MM.1S (cell line): Measurements from ENCODE around the gene DUSP3.

Experiments used
- DNase-seq: peaks from one replicate; pipeline ENCODE4 v3.0.0-alpha.2; 2015
- H2AFZ ChIP-seq: fragments of 300-600 bp; sonication (generic); 2 replicates; pipeline ENCODE4 v1.6.0; 2016; ENCODE audit warnings: antibody characterized with exemption, low read length
- H3F3A ChIP-seq: fragments of 300-600 bp; sonication (generic); 2 replicates; pipeline ENCODE4 v1.6.1; 2016; ENCODE audit warnings: mild to moderate bottlenecking, antibody characterized with exemption, low read length, moderate library complexity, mixed read lengths; ENCODE audit not compliant: insufficient read depth
- H3K27ac ChIP-seq: fragments of 300-600 bp; sonication (generic); 2 replicates; pipeline ENCODE4 v1.5.1; 2016; ENCODE audit warnings: mild to moderate bottlenecking, low read length
- H3K27me3 ChIP-seq: fragments of 300-600 bp; sonication (generic); replicated peaks from 2 replicates; pipeline ENCODE4 v1.6.0; 2016; ENCODE audit warnings: low read length; ENCODE audit not compliant: insufficient read depth
- H3K36me3 ChIP-seq: fragments of 300-600 bp; sonication (generic); replicated peaks from 2 replicates; pipeline ENCODE4 v1.6.1; 2016; ENCODE audit warnings: mild to moderate bottlenecking, low read length, mixed read lengths; ENCODE audit not compliant: insufficient read depth
- H3K4me1 ChIP-seq: fragments of 300-600 bp; sonication (generic); 2 replicates; pipeline ENCODE4 v1.6.1; 2016; ENCODE audit warnings: low read length, mixed read lengths
- H3K4me2 ChIP-seq: fragments of 300-600 bp; sonication (generic); 2 replicates; pipeline ENCODE4 v1.6.0; 2016; ENCODE audit warnings: low read depth, low read length
- H3K4me3 ChIP-seq: fragments of 300-600 bp; sonication (generic); 2 replicates; pipeline ENCODE4 v1.5.1; 2016; ENCODE audit warnings: low read length, mixed read lengths
- H3K79me2 ChIP-seq: fragments of 300-600 bp; sonication (generic); 2 replicates; pipeline ENCODE4 v1.6.1; 2016; ENCODE audit warnings: mixed run types, low read length, mixed read lengths
- H3K9ac ChIP-seq: fragments of 300-600 bp; sonication (generic); 2 replicates; pipeline ENCODE4 v1.6.1; 2016; ENCODE audit warnings: low read length, mixed read lengths
- H3K9me2 ChIP-seq: fragments of 300-600 bp; sonication (generic); replicated peaks from 2 replicates; pipeline ENCODE4 v1.6.1; 2016; ENCODE audit warnings: mild to moderate bottlenecking, low read length, mixed read lengths; ENCODE audit not compliant: insufficient read depth
- H3K9me3 ChIP-seq: fragments of 300-600 bp; sonication (generic); replicated peaks from 2 replicates; pipeline ENCODE4 v1.6.1; 2016; ENCODE audit warnings: mild to moderate bottlenecking, low read length, mixed read lengths; ENCODE audit not compliant: insufficient read depth
- H4K20me1 ChIP-seq: fragments of 300-600 bp; sonication (generic); 2 replicates; pipeline ENCODE4 v1.6.1; 2016; ENCODE audit warnings: mild to moderate bottlenecking, low read length, moderate library complexity, mixed read lengths; ENCODE audit not compliant: insufficient read depth
- EZH2 ChIP-seq: fragments of 300-600 bp; sonication (generic); optimal IDR thresholded peaks from 2 replicates; pipeline ENCODE3; 2017; ENCODE audit warnings: low read depth, mild to moderate bottlenecking, antibody characterized with exemption, low read length, mixed read lengths
- EZH2phosphoT487 ChIP-seq: fragments of 300-600 bp; sonication (generic); IDR thresholded peaks from 2 replicates; pipeline ENCODE4 v1.6.1; 2018; ENCODE audit warnings: antibody characterized with exemption, low read length
- TF ChIP-seq, protein P1 (sequence below): fragments of 300-600 bp; sonication (generic); IDR thresholded peaks from 2 replicates; pipeline ENCODE4 v1.5.1; 2016; ENCODE audit warnings: antibody characterized with exemption, low read length, mixed read lengths

Gene DUSP3

GRCh38 chr17:43778337-43779144, at the start of gene DUSP3:
Gene DUSP3, minus strand, starts transcription at chr17:43778977. Its CDS starts 53 bp downstream, at chr17:43778924.
- Histone ChIP-seq H3K4me1 (peaks cover 5% of the 10 kb centered on the region; the same call in 1 of the 2 replicates), H4K20me1 (no peaks in the 10 kb centered on the region), H2AFZ (peak within 1 kb of the TSS; percentile 85), H3K27ac (peak within 1 kb of the TSS; percentile 31; the same call in 1 of the 2 replicates), H3F3A (no peaks in the 10 kb centered on the region), H3K4me2 (peak within 1 kb of the TSS; percentile 97), H3K9me3 (no peaks in the 10 kb centered on the region), H3K9ac (peak within 1 kb of the TSS; percentile 79), H3K36me3 (no peaks in the 10 kb centered on the region), H3K79me2 (no peaks in the 10 kb centered on the region), H3K9me2 (no peaks in the 10 kb centered on the region), H3K27me3 (peaks cover 45% of the 10 kb centered on the region), H3K4me3 (peak within 1 kb of the TSS; percentile 94)
- TF ChIP-seq, protein P1, sequence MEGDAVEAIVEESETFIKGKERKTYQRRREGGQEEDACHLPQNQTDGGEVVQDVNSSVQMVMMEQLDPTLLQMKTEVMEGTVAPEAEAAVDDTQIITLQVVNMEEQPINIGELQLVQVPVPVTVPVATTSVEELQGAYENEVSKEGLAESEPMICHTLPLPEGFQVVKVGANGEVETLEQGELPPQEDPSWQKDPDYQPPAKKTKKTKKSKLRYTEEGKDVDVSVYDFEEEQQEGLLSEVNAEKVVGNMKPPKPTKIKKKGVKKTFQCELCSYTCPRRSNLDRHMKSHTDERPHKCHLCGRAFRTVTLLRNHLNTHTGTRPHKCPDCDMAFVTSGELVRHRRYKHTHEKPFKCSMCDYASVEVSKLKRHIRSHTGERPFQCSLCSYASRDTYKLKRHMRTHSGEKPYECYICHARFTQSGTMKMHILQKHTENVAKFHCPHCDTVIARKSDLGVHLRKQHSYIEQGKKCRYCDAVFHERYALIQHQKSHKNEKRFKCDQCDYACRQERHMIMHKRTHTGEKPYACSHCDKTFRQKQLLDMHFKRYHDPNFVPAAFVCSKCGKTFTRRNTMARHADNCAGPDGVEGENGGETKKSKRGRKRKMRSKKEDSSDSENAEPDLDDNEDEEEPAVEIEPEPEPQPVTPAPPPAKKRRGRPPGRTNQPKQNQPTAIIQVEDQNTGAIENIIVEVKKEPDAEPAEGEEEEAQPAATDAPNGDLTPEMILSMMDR: no peak
- TF ChIP-seq EZH2phosphoT487 (no peak), EZH2 (no peak)
- peak; percentile 64 for DNase-seq

- Histone ChIP-seq H3K4me1 (no peaks in the 10 kb centered on the region), H2AFZ (no peak overlapping the region), H4K20me1 (no peaks in the 10 kb centered on the region), H3K9me3 (no peaks in the 10 kb centered on the region), H3K36me3 (no peaks in the 10 kb centered on the region), H3K27me3 (peaks cover 50% of the 10 kb centered on the region), H3K9me2 (no peaks in the 10 kb centered on the region), H3F3A (no peaks in the 10 kb centered on the region), H3K4me2 (no peak overlapping the region), H3K27ac (no peak overlapping the region), H3K9ac (no peak overlapping the region), H3K79me2 (no peaks in the 10 kb centered on the region), H3K4me3 (no peak overlapping the region)
- TF ChIP-seq EZH2phosphoT487: no peak
- TF ChIP-seq, protein P1: no peak
- no peak for TF ChIP-seq EZH2
- no peak for DNase-seq
Measured at GRCh38 chr17:43827596-43827995, 48.8 kb upstream of the DUSP3 start.

DNA sequence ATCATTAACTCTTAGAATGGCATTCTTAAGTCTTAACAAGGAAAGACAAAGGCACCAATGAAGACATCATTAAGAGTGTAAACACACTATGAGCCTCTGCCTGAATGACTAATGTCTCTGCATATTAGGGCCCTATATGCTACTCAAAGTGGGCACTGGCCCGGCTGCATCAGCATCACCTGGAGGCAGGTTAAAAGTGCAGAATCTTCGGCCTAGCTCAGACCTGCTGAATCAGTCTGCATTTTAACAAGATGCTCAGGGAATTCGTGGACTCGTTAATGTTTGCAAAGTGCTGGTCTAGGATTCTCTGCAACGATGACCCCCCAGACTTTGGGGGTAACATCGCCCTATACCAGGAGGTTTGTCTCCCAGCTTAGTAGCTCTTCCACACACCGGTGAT, 47.4 kb upstream of the DUSP3 start:
- H3K4me3 ChIP-seq: no peak overlapping the region
- H3K36me3 ChIP-seq: no peaks in the 10 kb centered on the region
- no peak overlapping the region for H3K27ac ChIP-seq
- H3K4me1 ChIP-seq: no peaks in the 10 kb centered on the region
- H4K20me1 ChIP-seq: no peaks in the 10 kb centered on the region
- H3K9me3 ChIP-seq: no peaks in the 10 kb centered on the region
- no peak for DNase-seq
- no peaks in the 10 kb centered on the region for H3K79me2 ChIP-seq
- no peak overlapping the region for H2AFZ ChIP-seq
- H3K9me2 ChIP-seq: no peaks in the 10 kb centered on the region
- H3F3A ChIP-seq: no peaks in the 10 kb centered on the region
- peaks cover 41% of the 10 kb centered on the region for H3K27me3 ChIP-seq
- TF ChIP-seq, protein P1: no peak
- TF ChIP-seq EZH2phosphoT487: no peak
- TF ChIP-seq EZH2: no peak
- H3K9ac ChIP-seq: no peak overlapping the region
- no peak overlapping the region for H3K4me2 ChIP-seq
